Hematopoietic multipotent progenitor cell treated with erythropoietin and hydrocortisone succinate and interleukin-3 and kit ligand, for 6 days (in vitro differentiated cells): ENCODE measurements around the gene TEX52.
A peak's percentile ranks its signal among the peaks of the same experiment; 100 is the strongest.

Experiments used
- DNase-seq: peaks from one replicate; pipeline ENCODE4 v3.0.0-alpha.2; 2015

TEX52 gene

GRCh38 chr12:2826721-2827515 is 29.9 kb downstream of the TEX52 start:
- no peak for DNase-seq

GRCh38 chr12:2826036-2826435 is 30.8 kb downstream of the TEX52 start:
- no peak for DNase-seq

DNA sequence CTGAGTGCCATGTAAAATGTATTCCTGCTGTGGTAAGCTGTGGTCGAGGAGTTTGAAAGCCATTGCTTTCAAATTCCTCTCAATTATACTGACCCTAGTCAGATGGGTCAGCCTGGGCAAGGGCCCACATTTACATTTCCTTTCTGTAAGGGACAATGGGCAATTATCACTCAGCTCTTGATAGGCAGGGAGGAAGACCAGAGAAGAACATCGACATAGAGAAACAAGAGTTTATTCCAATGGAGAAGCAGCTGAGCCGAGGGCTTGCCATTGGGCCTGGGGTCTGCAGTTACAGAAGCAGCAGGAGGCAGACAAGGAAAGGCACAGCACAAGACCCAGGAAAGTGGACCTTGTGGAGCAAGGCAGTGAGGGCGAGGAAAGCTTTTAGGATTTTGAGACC is 31.7 kb downstream of the TEX52 start:
- no peak for DNase-seq

- DNase-seq = no peak
Measured at GRCh38 chr12:2824541-2824940, 32.3 kb downstream of the TEX52 start.

DNA sequence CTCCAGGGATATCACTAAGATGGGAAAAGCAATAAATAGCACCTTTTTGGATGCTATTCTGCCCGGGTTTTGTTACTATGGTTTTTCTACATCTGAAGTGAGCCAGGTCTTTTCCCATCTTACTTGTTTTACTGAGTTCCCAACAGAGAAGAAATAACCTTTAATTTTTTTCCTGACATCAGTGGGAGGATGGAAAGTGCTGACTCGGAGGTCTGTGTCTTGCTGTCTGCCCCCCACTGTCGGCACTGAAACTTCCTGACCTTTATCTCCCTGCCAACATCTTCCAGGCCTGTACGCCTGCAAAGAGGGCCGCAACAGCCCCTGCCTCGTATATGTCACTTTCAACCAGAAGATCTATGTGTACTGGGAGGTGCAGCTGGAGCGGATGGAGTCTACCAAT is 33.4 kb downstream of the TEX52 start:
- DNase-seq = no peak

GRCh38 chr12:2820432-2820831 is 36.4 kb downstream of the TEX52 start:
- no peak for DNase-seq

- no peak for DNase-seq
Measured at GRCh38 chr12:2819810-2820209, 37.0 kb downstream of the TEX52 start.

GRCh38 chr12:2813214-2814185 is 43.3 kb downstream of the TEX52 start:
- DNase-seq = peak; percentile 94

DNA sequence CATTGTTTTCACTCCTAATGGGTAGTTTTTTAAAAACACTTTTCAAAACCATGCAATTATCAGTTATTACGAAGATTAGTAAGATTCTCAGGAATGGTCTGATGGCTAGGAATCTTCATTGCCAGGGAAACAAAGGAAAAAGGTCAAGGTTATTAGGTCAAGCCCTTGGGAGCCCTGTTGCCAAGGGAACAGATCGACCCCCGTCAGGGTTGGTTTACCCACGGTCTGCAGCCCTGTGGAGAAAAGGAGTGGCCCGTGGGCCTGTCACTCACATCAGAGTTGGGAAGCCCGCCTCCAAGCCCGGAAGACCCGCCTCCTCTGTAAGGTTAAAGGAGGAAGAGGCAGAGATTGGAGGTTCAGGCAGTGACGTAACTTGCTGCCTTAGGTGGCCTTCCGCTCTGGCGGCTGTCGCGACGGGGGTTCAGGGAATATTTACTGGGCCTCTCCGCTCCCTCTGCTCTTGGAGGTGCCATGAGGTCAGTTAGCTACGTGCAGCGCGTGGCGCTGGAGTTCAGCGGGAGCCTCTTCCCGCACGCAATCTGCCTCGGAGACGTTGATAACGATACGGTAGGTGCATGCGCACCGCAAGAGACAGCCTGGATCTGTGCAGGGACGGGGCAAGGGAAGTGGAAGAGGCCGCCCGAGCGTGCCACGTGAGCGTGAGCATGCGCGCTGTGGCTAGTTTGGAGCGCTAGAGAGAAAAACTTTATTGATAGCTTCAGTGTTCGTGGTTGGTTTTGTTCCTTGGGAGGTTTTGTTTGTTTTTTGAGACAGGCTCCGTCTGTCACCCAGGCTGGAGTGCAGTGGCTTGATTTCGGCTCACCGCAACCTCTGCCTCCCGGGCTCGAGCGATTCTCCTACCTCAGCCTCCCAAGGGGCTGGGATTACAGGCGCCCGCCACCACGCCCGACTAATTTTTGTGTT is 44.3 kb downstream of the TEX52 start, which contains the start of gene ITFG2:
TSS of gene ITFG2 (plus strand) at position 379 of the 924 bp plus-strand sequence. CDS start at position 472, 93 bp downstream.
- DNase-seq = peak; percentile 100

- no peak for DNase-seq
Measured at GRCh38 chr12:2811801-2812200, 45.0 kb downstream of the TEX52 start.

DNA sequence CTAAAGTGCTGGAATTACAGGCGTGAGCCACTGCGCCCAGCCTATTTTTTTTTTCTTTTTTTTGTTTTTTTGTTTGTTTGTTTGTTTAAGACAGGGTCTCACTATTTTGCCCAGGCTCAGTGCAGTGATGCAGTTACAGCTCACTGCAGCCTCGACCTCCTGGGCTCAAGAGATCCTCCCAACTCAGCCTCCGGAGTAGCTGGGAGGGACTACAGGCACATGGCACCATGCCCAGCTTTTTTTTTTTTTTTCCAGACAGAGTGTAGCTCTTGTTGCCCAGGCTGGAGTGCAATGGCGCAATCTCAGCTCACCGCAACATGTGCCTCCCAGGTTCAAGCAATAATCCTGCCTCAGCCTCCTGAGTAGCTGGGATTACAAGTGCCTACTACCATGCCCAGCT is 50.1 kb downstream of the TEX52 start:
- no peak for DNase-seq

DNA sequence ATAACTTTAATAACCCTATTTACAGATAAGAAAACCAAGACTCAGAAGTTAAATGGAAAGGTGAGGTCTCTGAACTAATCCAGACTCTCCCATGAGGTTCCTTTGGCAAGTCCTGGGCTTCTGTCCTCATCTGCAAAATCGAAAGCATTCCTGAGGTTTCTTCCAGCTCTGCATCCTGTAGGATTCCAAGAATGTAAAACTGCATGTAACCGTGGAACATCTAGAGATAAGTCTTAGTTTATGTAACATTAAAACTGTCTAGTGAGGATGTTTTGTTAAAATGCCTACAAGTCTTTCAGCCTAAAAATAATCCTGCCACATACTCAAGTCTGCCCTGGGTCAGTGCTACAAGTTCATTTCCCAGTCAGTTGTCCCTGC is 51.7 kb downstream of the TEX52 start:
- no peak for DNase-seq

DNA sequence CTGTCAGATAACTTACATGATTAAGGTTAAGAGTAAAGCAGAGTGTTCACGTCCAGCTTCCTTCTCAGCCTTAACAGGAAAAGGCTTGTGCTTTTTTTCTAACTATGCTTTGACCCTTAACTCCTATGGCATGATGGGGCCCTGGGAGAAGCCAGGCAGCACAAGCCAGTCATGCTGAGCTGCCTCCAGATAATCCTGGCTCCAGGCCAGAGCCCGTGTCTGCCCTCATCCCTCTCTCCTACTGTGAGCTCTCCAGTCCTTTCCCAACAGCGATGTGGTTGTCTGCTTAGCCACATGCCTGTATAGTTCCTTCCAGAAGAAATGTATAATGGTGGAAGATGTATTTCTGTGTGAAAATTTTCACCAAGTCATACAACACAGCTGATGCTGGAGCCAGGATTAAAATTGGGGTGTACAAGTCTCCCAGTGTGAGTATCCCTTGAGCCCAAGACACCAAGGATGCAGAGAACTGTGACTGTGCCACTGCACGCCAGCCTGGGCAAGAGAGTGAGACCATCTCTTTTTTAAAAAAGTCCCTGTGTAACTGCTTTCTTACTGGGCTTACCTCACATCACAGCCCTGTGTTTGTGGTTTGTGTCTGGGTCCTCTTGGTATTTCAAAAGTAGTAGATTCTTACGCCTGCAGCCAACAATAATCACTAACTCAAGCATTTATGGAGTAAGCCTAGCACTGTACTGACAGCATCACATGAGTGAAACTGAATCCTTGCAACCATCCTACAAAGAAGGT is 52.3 kb downstream of the TEX52 start:
- DNase-seq = peak; percentile 29

- DNase-seq = no peak
Measured at GRCh38 chr12:2803635-2804392, 53.0 kb downstream of the TEX52 start.

DNA sequence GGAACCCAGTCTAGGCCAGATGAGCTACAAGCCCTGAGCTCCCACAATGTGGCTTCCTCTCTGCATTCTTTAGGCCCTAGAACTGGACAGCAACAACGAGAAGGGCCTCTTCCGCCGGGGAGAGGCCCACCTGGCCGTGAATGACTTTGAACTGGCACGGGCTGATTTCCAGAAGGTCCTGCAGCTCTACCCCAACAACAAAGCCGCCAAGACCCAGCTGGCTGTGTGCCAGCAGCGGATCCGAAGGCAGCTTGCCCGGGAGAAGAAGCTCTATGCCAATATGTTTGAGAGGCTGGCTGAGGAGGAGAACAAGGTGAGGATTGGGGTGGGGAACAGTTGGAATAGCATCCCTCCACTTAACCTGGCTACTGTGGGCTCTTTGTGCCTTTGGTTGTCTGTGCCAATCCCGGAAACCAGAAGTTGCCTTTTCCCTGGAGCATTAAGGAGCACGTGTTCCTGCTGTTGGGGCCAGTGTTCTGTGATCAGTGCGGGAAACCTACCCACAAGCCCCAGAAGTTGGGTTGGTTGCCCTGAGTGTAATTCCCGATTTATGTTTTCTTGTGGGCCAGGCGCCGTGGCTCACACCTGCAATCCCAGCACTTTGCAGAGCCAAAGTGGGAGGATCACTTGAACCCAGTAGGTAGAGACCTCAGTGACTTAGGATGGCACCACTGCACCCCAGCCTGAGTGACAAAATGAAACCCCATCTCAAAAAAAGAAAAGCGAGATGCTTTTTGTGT is 55.6 kb downstream of the TEX52 start:
- no peak for DNase-seq

DNA sequence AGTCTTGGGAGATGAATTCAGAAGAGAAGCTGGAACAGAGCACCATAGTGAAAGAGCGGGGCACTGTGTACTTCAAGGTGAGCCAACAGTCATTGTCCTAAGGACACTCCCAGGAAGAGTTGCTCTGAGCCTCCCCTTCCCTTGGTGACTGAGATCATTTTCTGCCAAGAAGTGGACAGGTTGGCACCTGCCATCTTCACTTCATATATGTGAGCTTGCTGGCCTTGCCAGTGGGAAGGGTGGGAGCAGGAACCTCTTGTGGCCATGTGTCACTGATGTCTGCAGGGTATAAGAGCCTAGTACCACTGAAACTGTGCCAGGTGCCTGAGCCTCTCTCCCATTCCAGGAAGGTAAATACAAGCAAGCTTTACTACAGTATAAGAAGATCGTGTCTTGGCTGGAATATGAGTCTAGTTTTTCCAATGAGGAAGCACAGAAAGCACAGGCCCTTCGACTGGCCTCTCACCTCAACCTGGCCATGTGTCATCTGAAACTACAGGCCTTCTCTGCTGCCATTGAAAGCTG is 56.7 kb downstream of the TEX52 start:
- DNase-seq = no peak
